ENCODE data around the gene MPPED1. TPM values are rescaled to one million over a fixed set of nuclear protein-coding genes. Genes with fewer than 3 reads are reported as not detected.

The MPPED1 gene
- total RNA-seq, 2 donors from 2014 or later, result 0.11 to 0.59 TPM

DNA sequence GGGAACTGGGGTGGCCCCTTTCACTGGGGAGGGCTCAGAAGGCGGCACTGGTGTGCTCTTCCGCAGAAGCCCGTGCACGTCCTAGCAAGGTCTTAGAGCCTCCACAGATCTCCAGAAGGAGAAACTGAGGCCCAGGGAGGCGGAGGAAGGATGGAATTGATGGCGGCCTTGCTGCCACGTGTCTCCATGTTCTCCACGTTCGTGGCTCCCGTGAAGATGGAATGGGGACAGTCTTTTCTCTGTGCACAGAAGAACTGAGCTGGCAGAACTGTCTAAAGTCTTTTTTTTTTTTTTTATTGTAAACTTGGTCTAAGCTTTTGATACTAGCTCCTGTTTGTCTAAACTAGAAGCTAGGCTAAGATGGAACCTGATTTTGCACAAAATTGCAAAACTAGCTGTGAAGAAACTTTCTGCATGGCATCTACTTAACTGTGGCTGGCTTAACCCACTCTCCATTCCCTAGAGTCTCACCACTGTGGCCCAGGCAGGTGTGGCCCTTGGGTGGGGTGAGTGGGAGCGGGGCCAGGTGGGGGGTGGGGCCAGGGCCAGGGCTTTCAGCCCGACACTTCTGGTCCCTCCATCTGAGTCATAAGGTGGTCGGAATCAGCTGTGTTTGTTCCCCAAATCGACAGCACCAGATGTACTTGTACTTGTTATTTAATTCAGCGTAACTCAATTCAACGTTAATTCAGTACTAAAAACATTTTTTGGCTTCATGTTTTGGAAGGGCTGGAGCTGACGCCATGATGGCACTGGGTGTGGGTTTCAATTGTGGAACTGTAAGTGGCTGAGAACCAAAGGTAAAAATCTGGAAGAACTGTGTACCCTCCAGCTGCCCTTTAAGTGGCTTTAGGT lies 120.7 kb downstream of the MPPED1 start:
- H3K27me3 Mint-ChIP-seq (ENCODE audit: insufficient read depth), result no peaks in the 10 kb centered on the region
- TF ChIP-seq, protein P1, sequence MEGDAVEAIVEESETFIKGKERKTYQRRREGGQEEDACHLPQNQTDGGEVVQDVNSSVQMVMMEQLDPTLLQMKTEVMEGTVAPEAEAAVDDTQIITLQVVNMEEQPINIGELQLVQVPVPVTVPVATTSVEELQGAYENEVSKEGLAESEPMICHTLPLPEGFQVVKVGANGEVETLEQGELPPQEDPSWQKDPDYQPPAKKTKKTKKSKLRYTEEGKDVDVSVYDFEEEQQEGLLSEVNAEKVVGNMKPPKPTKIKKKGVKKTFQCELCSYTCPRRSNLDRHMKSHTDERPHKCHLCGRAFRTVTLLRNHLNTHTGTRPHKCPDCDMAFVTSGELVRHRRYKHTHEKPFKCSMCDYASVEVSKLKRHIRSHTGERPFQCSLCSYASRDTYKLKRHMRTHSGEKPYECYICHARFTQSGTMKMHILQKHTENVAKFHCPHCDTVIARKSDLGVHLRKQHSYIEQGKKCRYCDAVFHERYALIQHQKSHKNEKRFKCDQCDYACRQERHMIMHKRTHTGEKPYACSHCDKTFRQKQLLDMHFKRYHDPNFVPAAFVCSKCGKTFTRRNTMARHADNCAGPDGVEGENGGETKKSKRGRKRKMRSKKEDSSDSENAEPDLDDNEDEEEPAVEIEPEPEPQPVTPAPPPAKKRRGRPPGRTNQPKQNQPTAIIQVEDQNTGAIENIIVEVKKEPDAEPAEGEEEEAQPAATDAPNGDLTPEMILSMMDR (conservative IDR thresholded peaks at IDR 0.05), result no peak
- no peak overlapping the region for H3K27ac Mint-ChIP-seq
- no peak overlapping the region for H3K9ac ChIP-seq (ENCODE audit: extremely low read depth, low read length, poor library complexity, severe bottlenecking)
- H3K27ac ChIP-seq (ENCODE audit: low read depth, low read length), result no peak overlapping the region
- H3K36me3 Mint-ChIP-seq (ENCODE audit: low read depth), result peaks cover 6% of the 10 kb centered on the region
- 92 to 95% methylated on average over 16 to 17 of the region's 17 CpGs for WGBS, 2 experiments (ENCODE audit: insufficient coverage in 1 of 2, insufficient read length in 1 of 2)
- no peaks in the 10 kb centered on the region for H3K4me1 Mint-ChIP-seq
- no peak overlapping the region for H3K4me3 Mint-ChIP-seq
- no peaks in the 10 kb centered on the region for H3K36me3 ChIP-seq (ENCODE audit: control insufficient read depth, insufficient read depth, low read length)
- H3K27me3 ChIP-seq (ENCODE audit: control insufficient read depth, insufficient read depth, low read length, poor library complexity, severe bottlenecking), result no peaks in the 10 kb centered on the region
- H3K4me3 ChIP-seq (ENCODE audit: low read length), result no peak overlapping the region
- DNase-seq, result no peak
- H3K4me1 ChIP-seq (ENCODE audit: control insufficient read depth, insufficient read depth, low read length), result no peaks in the 10 kb centered on the region
- peaks cover 16% of the 10 kb centered on the region for H3K9me3 Mint-ChIP-seq
- peaks cover 10% of the 10 kb centered on the region for H3K9me3 ChIP-seq (ENCODE audit: control insufficient read depth, low read length)

DNA sequence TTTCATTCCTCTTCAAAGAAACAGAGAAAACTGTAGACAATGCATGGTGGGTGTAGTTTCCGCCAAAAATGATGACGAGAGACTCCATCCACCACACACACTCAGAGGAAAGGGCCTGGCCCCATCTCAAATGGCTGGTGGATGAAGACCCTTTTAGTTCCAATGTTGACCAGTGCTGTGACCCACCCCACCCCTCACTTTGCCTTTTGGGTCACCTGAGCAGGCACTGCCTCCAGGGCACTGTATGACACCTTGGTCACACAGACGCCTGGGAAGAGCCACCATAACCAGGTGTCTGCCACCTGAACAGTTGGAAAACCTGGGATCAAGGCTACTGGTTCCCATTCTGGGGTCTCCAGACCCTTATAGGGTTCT lies 121.3 kb downstream of the MPPED1 start:
- H3K27me3 Mint-ChIP-seq (ENCODE audit: insufficient read depth), result peaks cover 1% of the 10 kb centered on the region
- TF ChIP-seq, protein P1 (conservative IDR thresholded peaks at IDR 0.05), result no peak
- H3K36me3 Mint-ChIP-seq (ENCODE audit: low read depth), result peaks cover 6% of the 10 kb centered on the region
- peaks cover 18% of the 10 kb centered on the region for H3K9me3 Mint-ChIP-seq
- no peaks in the 10 kb centered on the region for H3K4me1 Mint-ChIP-seq
- H3K27ac Mint-ChIP-seq, result no peak overlapping the region
- no peaks in the 10 kb centered on the region for H3K36me3 ChIP-seq (ENCODE audit: control insufficient read depth, insufficient read depth, low read length)
- no peak for DNase-seq
- H3K4me3 Mint-ChIP-seq, result no peak overlapping the region
- no peak overlapping the region for H3K4me3 ChIP-seq (ENCODE audit: low read length)
- no peak overlapping the region for H3K27ac ChIP-seq (ENCODE audit: low read depth, low read length)
- H3K27me3 ChIP-seq (ENCODE audit: control insufficient read depth, insufficient read depth, low read length, poor library complexity, severe bottlenecking), result no peaks in the 10 kb centered on the region
- no peak overlapping the region for H3K9ac ChIP-seq (ENCODE audit: extremely low read depth, low read length, poor library complexity, severe bottlenecking)
- 86 to 100% methylated on average over 1 to 3 of the region's 3 CpGs for WGBS, 2 experiments (ENCODE audit: insufficient coverage in 1 of 2, insufficient read length in 1 of 2)
- H3K9me3 ChIP-seq (ENCODE audit: control insufficient read depth, low read length), result peaks cover 10% of the 10 kb centered on the region
- H3K4me1 ChIP-seq (ENCODE audit: control insufficient read depth, insufficient read depth, low read length), result no peaks in the 10 kb centered on the region

DNA sequence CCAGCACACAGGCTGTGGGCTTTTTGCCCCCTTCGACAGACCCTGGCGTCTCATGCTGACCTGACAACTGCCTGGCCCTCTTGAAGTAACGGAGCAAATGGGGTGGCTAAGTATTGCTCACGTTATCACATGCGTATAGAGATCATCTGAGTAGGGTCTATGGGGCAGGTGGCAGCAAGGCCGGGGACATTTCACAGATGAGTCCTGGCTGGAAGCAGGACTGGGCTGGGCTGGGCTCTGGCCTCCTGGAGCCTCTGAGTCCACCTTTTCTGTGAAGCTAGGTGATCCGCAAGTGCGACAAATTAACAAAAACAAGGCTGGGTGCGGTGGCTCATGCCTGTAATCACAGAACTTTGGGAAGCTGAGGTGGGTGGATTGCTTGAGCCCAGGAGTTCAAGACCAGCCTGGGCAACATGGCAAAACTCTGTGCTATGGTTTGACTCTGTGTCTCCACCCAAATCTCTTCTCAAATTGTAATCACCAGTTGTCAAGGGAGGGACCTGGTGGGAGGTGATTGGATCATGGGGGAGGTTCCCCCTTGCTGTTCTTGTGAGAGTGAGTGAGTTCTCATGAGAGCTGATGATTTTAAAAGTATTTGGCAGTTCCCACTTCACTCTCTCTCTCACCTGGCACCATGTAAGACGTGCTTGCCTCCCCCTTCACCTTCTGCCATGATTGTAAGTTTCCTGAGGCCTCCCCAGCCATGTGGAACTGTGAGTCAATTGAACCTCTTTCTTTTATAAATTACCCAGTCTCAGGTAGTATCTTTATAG lies 122.0 kb downstream of the MPPED1 start:
- TF ChIP-seq, protein P1 (conservative IDR thresholded peaks at IDR 0.05), result no peak
- H3K9me3 ChIP-seq (ENCODE audit: control insufficient read depth, low read length), result peaks cover 10% of the 10 kb centered on the region
- 93 to 96% methylated on average over 7 to 10 of the region's 10 CpGs for WGBS, 2 experiments (ENCODE audit: insufficient coverage in 1 of 2, insufficient read length in 1 of 2)
- H3K9ac ChIP-seq (ENCODE audit: extremely low read depth, low read length, poor library complexity, severe bottlenecking), result no peak overlapping the region
- Mint-ChIP-seq H3K4me1 (no peaks in the 10 kb centered on the region), H3K9me3 (peaks cover 21% of the 10 kb centered on the region), H3K36me3 (ENCODE audit: low read depth) (peaks cover 6% of the 10 kb centered on the region), H3K4me3 (no peak overlapping the region), H3K27ac (no peak overlapping the region), H3K27me3 (ENCODE audit: insufficient read depth) (peaks cover 2% of the 10 kb centered on the region)
- DNase-seq, result no peak
- no peak overlapping the region for H3K4me3 ChIP-seq (ENCODE audit: low read length)
- H3K27me3 ChIP-seq (ENCODE audit: control insufficient read depth, insufficient read depth, low read length, poor library complexity, severe bottlenecking), result no peaks in the 10 kb centered on the region
- no peaks in the 10 kb centered on the region for H3K4me1 ChIP-seq (ENCODE audit: control insufficient read depth, insufficient read depth, low read length)
- H3K27ac ChIP-seq (ENCODE audit: low read depth, low read length), result no peak overlapping the region
- H3K36me3 ChIP-seq (ENCODE audit: control insufficient read depth, insufficient read depth, low read length), result no peaks in the 10 kb centered on the region
